ENCODE results near the gene B4GALNT3. TPM values are rescaled to one million over a fixed set of nuclear protein-coding genes. Genes with fewer than 3 reads are reported as not detected.
"Not testable (repeated sequence)": the region's sequence is repeated elsewhere in the genome, so short reads cannot be mapped to it uniquely, and the experiment has no call there.

The B4GALNT3 gene
- total and polyA plus RNA-seq, 2 of the 13 experiments (the other 11 are each of a cell fraction or from before 2014, with no cell fraction given), result 3.2 to 4.4 TPM

GRCh38 chr12:577994-578747 lies 118.4 kb downstream of the B4GALNT3 start:
- H3K27me3 ChIP-seq (ENCODE audit: control insufficient read depth in 1 of 2, insufficient read depth in 2 of 2, low read length in 2 of 2); H3K79me2 ChIP-seq (ENCODE audit: insufficient read depth, low read length); H4K20me1 ChIP-seq (ENCODE audit: insufficient read depth, low read length); H3K36me3 ChIP-seq (replicated peaks in 1 of 2; ENCODE audit: control insufficient read depth in 1 of 2, insufficient read depth in 2 of 2, low read length in 2 of 2); H2AFZ ChIP-seq (ENCODE audit: low read length); H3K9me3 ChIP-seq (ENCODE audit: low read length); CTCF ChIA-PET (ENCODE audit: low intra/inter-chr PET ratio, low total read pairs); BruUV-seq (replicated peaks): not testable (repeated sequence)
- H3K4me1 ChIP-seq (ENCODE audit: insufficient read depth, low read length), result peaks cover 94% of the 10 kb centered on the region
- peak overlapping the region; percentile 56 for H3K4me2 ChIP-seq (ENCODE audit: low read depth, low read length)
- ATAC-seq, result peak; percentile 38
- in situ Hi-C loops (cut with HindIII; ENCODE audit: extremely low pct_ligation_motif_present, low pct_unique_long_range_greater_than_20kb), result loop anchor here (10.0 kb wide), 1 partner anchor 237 kb away; no protein-coding TSS in a partner anchor
- WGBS (ENCODE audit: low lambda C conversion rate), result 5% methylated on average over 18 of the region's 19 CpGs
- peak overlapping the region; percentile 48 for H3K9ac ChIP-seq (ENCODE audit: insufficient read depth, low read depth, low read length)
- H3K4me3 ChIP-seq (replicated peaks in 1 of 3; ENCODE audit: insufficient read depth in 1 of 3, low read depth in 2 of 3, low read length in 3 of 3), result peak overlapping the region in 1 of 3 experiments; percentile 27; a peak in 2 of 6 replicates
- POLR2A ChIA-PET, result interaction anchor here (5.3 kb wide), 1 partner anchor 173 kb away, joined by 42 read pairs; the partner anchor contains the start of gene WNK1
- DNase-seq (ENCODE audit: low spot score), result peak; percentile 47
- peak overlapping the region; percentile 86 for H3K27ac ChIP-seq (ENCODE audit: extremely low read length, insufficient read depth, low read length)
- intact Hi-C loops (cut with micrococcal nuclease; ENCODE audit: unreplicated experiment), result loop anchor here (5.0 to 10.0 kb wide), 3 partner anchors 39 to 1027 kb away; no protein-coding TSS in a partner anchor
- FAIRE-seq, result peak; percentile 76
- TF ChIP-seq ATF4 (CRISPR knock-in tag; IDR thresholded peaks at IDR 0.05) (peak in 1 of 2 experiments; percentile 47; a peak in 1 of 4 replicates), ZMYM4 (CRISPR knock-in tag; IDR thresholded peaks at IDR 0.05) (peak; percentile 35), POGZ (CRISPR knock-in tag; IDR thresholded peaks at IDR 0.05) (0 out of 2 replicates have a peak, but pooled peaks have one; percentile 53), PPARG (CRISPR knock-in tag; conservative IDR thresholded peaks at IDR 0.05) (0 out of 2 replicates have a peak, but pooled peaks have one; percentile 48), ZFY (CRISPR knock-in tag; IDR thresholded peaks at IDR 0.05) (peak; percentile 57), ZNF274 (CRISPR knock-in tag; IDR thresholded peaks at IDR 0.05) (peak; percentile 56; the same call in 1 of the 2 replicates), MYC (CRISPR knock-in tag; IDR thresholded peaks at IDR 0.05; ENCODE audit: borderline replicate concordance) (peak; percentile 48; the same call in 1 of the 2 replicates), HNF4A (CRISPR knock-in tag; IDR thresholded peaks at IDR 0.05) (peak; percentile 30; the same call in 1 of the 2 replicates), YEATS4 (CRISPR knock-in tag; IDR thresholded peaks at IDR 0.05; ENCODE audit: borderline replicate concordance) (0 out of 2 replicates have a peak, but pooled peaks have one; percentile 46), MED8 (CRISPR knock-in tag; IDR thresholded peaks at IDR 0.05; ENCODE audit: insufficient replicate concordance) (peak; percentile 86), FOXA3 (CRISPR knock-in tag; IDR thresholded peaks at IDR 0.05) (peak; percentile 30; the same call in 1 of the 2 replicates), PHF8 (CRISPR knock-in tag; IDR thresholded peaks at IDR 0.05) (0 out of 2 replicates have a peak, but pooled peaks have one; percentile 23), SALL1 (CRISPR knock-in tag; IDR thresholded peaks at IDR 0.05) (peak; percentile 70), ZNF280D (CRISPR knock-in tag; IDR thresholded peaks at IDR 0.05) (peak; percentile 75), TEAD3 (CRISPR knock-in tag; optimal IDR thresholded peaks at IDR 0.05; ENCODE audit: borderline replicate concordance) (peak; percentile 45), MIXL1 (CRISPR knock-in tag; IDR thresholded peaks at IDR 0.05) (peak; percentile 99), ZKSCAN8 (CRISPR knock-in tag; IDR thresholded peaks at IDR 0.05; ENCODE audit: borderline replicate concordance) (peak; percentile 69; the same call in 1 of the 2 replicates), CSRNP1 (CRISPR knock-in tag; IDR thresholded peaks at IDR 0.05) (0 out of 2 replicates have a peak, but pooled peaks have one; percentile 43)
